CD4-positive, alpha-beta T cell (primary cell): ENCODE results near the gene SMC1A. TPM values are rescaled to one million over a fixed set of nuclear protein-coding genes. Genes with fewer than 3 reads are reported as not detected.
"Not testable (repeated sequence)": the region's sequence is repeated elsewhere in the genome, so short reads cannot be mapped to it uniquely, and the experiment has no call there.

Experiments
- ATAC-seq: fragments of 200-7000 bp; cut with Tn5 transposase; one replicate; pipeline ENCODE4 v1.10.0; 2022; ENCODE audit warnings: mild to moderate bottlenecking; ENCODE audit not compliant: poor library complexity
- CTCF ChIA-PET: fragments of 350-600 bp; sonication (Branson Sonifier 250); formaldehyde crosslinking; loops from one replicate; lab custom pipeline; 2021; ENCODE audit warnings: antibody characterized with exemption, inconsistent platforms; lab: Charles Lee
- POLR2A ChIA-PET: fragments of 350-600 bp; sonication (Branson Sonifier 250); formaldehyde crosslinking; loops from one replicate; lab custom pipeline; 2021; ENCODE audit warnings: antibody characterized with exemption, inconsistent platforms; lab: Charles Lee
- DNase-seq, 14 experiments: peaks; one replicate each; pipeline ENCODE4 v3.0.0-alpha.2; 2013 to 2020; ENCODE audit warnings: mixed read lengths in 2 of 14
- H3K27ac ChIP-seq, 2 donors: one replicate each; pipeline versions ENCODE4 v1.5.1 to v1.7.0; 2013; ENCODE audit warnings: low read length in 2 of 2, low read depth in 1 of 2, mild to moderate bottlenecking in 1 of 2
- H3K27me3 ChIP-seq, 2 experiments: 1 replicate in 1 of 2; 2 replicates in 1 of 2; pipeline versions ENCODE4 v1.6.1 to v1.7.0; 2013; ENCODE audit warnings: low read length in 2 of 2, control low read depth in 1 of 2, mild to moderate bottlenecking in 1 of 2, moderate library complexity in 1 of 2; ENCODE audit not compliant: insufficient read depth in 2 of 2, control insufficient read depth in 1 of 2
- H3K36me3 ChIP-seq: one replicate; pipeline ENCODE4 v1.6.1; 2013; ENCODE audit warnings: low read length, control low read depth; ENCODE audit not compliant: insufficient read depth
- H3K4me1 ChIP-seq: one replicate; pipeline ENCODE4 v1.6.1; 2013; ENCODE audit warnings: low read length, control low read depth; ENCODE audit not compliant: insufficient read depth
- H3K4me3 ChIP-seq: one replicate; pipeline ENCODE4 v1.5.1; 2013; ENCODE audit warnings: mild to moderate bottlenecking, low read length, moderate library complexity
- H3K9me3 ChIP-seq, 2 experiments: 1 replicate in 1 of 2; 2 replicates in 1 of 2; pipeline versions ENCODE4 v1.6.1 to v1.7.0; 2013; ENCODE audit warnings: low read length in 2 of 2, mild to moderate bottlenecking in 2 of 2, control low read depth in 1 of 2, moderate library complexity in 1 of 2; ENCODE audit not compliant: control insufficient read depth in 1 of 2, insufficient read depth in 1 of 2
- H3K27ac Mint-ChIP-seq: one replicate; pipeline ENCODE4 v1.8.0; 2020; ENCODE audit warnings: mixed read lengths
- H3K27me3 Mint-ChIP-seq: one replicate; pipeline ENCODE4 v1.8.0; 2021; ENCODE audit warnings: mixed read lengths
- H3K36me3 Mint-ChIP-seq: one replicate; pipeline ENCODE4 v1.8.0; 2021; ENCODE audit warnings: low read depth, mixed read lengths
- H3K4me1 Mint-ChIP-seq: one replicate; pipeline ENCODE4 v1.8.0; 2021; ENCODE audit warnings: low read depth, mixed read lengths
- H3K4me3 Mint-ChIP-seq: one replicate; pipeline ENCODE4 v1.8.0; 2020; ENCODE audit warnings: mild to moderate bottlenecking, mixed read lengths
- H3K9me3 Mint-ChIP-seq: one replicate; pipeline ENCODE4 v1.8.0; 2020; ENCODE audit warnings: mixed read lengths
- intact Hi-C, 2 experiments: fragments of 100-400 bp; cut with DNase I in 1 of 2; cut with micrococcal nuclease in 1 of 2; formaldehyde crosslinking; loops; one replicate each; pipeline versions ENCODE4 v1.15.1 to v1.9.0; 2023 to 2025; cut with DNase I, micrococcal nuclease
- total RNA-seq, 174 experiments: library from RNA in 2 of 174; stranded (reverse) in 2 of 174; gene quantifications; one replicate each; pipeline ENCODE4 v1.2.3 and lab custom pipeline; 2021 to 2026
- TF ChIP-seq, protein P1 (sequence below): fragments of 200-600 bp; IDR thresholded peaks from one replicate; pipeline ENCODE4 v1.8.0; 2022; ENCODE audit warnings: antibody characterized with exemption, mild to moderate bottlenecking

Gene SMC1A
- total RNA-seq, 2 experiments from 2014 or later, result 25.5 to 28.6 TPM

DNA sequence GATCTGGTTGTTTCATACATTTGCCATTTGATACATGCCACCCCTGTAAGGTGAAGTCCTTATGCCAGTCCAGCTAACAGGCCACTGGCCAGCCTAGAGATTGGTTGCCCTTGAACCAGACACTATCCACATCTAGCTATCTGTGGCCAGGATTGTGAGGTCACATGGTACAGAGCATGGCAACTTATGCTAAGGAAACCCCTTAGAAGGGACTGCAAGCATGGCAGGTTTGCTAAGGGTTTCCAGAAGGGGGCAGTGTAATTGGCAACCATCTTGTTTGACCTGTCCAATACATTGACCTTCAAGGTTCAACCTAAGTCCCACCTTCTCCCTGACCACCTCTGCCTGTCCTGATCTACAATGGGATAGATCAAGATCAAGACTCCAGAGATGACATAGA, 47.5 kb downstream of the SMC1A start:
- Mint-ChIP-seq H3K36me3 (peaks cover 20% of the 10 kb centered on the region), H3K27me3 (no peaks in the 10 kb centered on the region), H3K4me3 (no peak overlapping the region), H3K27ac (no peak overlapping the region), H3K4me1 (no peaks in the 10 kb centered on the region), H3K9me3 (no peaks in the 10 kb centered on the region)
- no peaks in the 10 kb centered on the region for H3K27me3 ChIP-seq
- intact Hi-C loops, result no loop called here
- no peaks in the 10 kb centered on the region for H3K4me1 ChIP-seq
- ChIA-PET CTCF (no interaction called here), POLR2A (no interaction called here)
- H3K36me3 ChIP-seq, result peaks cover 14% of the 10 kb centered on the region
- TF ChIP-seq, protein P1, sequence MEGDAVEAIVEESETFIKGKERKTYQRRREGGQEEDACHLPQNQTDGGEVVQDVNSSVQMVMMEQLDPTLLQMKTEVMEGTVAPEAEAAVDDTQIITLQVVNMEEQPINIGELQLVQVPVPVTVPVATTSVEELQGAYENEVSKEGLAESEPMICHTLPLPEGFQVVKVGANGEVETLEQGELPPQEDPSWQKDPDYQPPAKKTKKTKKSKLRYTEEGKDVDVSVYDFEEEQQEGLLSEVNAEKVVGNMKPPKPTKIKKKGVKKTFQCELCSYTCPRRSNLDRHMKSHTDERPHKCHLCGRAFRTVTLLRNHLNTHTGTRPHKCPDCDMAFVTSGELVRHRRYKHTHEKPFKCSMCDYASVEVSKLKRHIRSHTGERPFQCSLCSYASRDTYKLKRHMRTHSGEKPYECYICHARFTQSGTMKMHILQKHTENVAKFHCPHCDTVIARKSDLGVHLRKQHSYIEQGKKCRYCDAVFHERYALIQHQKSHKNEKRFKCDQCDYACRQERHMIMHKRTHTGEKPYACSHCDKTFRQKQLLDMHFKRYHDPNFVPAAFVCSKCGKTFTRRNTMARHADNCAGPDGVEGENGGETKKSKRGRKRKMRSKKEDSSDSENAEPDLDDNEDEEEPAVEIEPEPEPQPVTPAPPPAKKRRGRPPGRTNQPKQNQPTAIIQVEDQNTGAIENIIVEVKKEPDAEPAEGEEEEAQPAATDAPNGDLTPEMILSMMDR, result no peak
- no peak overlapping the region for H3K4me3 ChIP-seq
- H3K9me3 ChIP-seq, result no peaks in the 10 kb centered on the region
- DNase-seq (no peak), ATAC-seq (no peak)
- H3K27ac ChIP-seq, result no peak overlapping the region

DNA sequence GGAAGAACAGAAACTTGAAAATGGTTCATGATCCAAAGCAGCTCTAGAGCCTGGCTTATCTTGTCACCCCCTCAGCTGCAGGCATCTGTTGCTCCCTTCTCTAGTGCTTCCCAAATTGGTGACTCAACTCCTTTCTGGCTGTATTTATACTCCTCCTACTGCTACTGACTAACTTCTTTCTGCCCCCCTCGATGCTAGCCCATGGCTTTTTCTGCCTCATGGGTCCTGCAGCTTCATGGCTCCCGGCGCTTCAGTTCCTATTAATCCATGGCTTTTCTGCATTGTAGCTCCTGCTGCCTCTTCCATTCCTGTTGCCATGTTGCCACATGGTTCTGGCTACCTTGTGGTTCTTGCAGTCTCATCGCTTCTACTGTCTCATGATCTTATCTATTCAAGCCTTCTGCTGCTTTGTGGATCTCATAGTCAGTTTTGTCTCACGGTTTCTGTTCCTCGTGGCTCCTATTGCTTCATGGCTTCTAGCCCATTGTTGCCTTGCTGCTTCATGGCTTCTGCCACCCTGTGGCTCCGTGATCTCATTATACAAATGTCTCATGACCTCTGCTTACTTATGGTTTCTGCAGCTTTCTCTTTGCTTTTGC, 48.1 kb downstream of the SMC1A start:
- Histone ChIP-seq H3K27me3 (no peaks in the 10 kb centered on the region), H3K36me3 (peaks cover 8% of the 10 kb centered on the region), H3K4me3 (no peak overlapping the region), H3K9me3 (no peaks in the 10 kb centered on the region), H3K4me1 (no peaks in the 10 kb centered on the region), H3K27ac (no peak overlapping the region)
- ATAC-seq (no peak), DNase-seq (peak in 2 of 14 experiments; percentile 15 to 24)
- Mint-ChIP-seq H3K9me3 (no peaks in the 10 kb centered on the region), H3K36me3 (peaks cover 14% of the 10 kb centered on the region), H3K27ac (no peak overlapping the region), H3K4me3 (no peak overlapping the region), H3K27me3 (no peaks in the 10 kb centered on the region), H3K4me1 (no peaks in the 10 kb centered on the region)
- TF ChIP-seq, protein P1, result no peak
- ChIA-PET POLR2A (no interaction called here), CTCF (no interaction called here)
- intact Hi-C loops, result no loop called here

DNA sequence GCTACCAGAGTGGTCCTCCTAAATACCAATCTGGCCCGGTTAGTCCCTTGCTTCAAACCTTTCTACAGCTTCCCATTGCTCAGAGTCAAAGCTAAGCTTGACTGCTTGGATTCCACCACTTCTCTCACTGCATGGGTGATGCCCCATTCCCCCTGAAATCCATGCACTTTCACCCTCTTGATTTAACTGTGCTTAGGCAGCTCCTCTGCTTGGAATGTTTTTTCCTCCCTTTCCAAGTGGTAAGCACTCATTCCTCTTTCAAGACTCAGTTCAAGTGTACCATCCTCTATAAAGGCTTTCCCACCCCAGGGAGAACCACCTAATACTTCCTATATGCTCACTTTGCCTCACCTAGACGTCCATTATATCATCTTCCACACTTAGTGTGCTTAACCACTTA, 49.1 kb downstream of the SMC1A start:
- TF ChIP-seq, protein P1, result no peak
- no peaks in the 10 kb centered on the region for H3K36me3 ChIP-seq
- no peak for DNase-seq
- Mint-ChIP-seq H3K9me3 (no peaks in the 10 kb centered on the region), H3K27me3 (no peaks in the 10 kb centered on the region), H3K4me3 (no peak overlapping the region), H3K4me1 (no peaks in the 10 kb centered on the region), H3K27ac (no peak overlapping the region), H3K36me3 (peaks cover 8% of the 10 kb centered on the region)
- no peak overlapping the region for H3K27ac ChIP-seq
- no peaks in the 10 kb centered on the region for H3K4me1 ChIP-seq
- intact Hi-C loops, result no loop called here
- ChIA-PET POLR2A (no interaction called here), CTCF (no interaction called here)
- H3K9me3 ChIP-seq, result no peaks in the 10 kb centered on the region
- ATAC-seq, result no peak
- H3K27me3 ChIP-seq, result no peaks in the 10 kb centered on the region
- no peak overlapping the region for H3K4me3 ChIP-seq

DNA sequence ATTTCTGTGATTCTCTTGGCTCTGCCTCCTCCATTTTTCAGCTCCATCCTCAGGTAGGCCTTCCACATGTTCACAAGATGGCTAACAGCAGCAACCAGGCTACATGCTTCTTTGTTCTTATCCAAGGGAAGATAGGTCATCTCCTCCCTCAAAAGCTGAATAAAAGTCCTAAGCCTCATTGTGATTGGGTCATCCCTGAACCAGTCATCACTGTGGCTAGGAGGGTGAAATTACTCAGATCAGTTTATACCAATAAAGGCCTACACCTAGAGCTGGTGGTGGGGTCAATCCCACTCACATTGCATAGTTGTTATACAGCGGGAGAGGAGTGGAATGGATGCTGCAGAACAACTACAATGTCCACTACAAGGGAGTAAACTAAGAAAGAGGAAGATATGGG, 56.0 kb downstream of the SMC1A start:
- H3K9me3 Mint-ChIP-seq, H3K27me3 Mint-ChIP-seq, H3K36me3 Mint-ChIP-seq, H3K36me3 ChIP-seq, H3K4me1 ChIP-seq, POLR2A ChIA-PET, H3K27ac Mint-ChIP-seq, H3K27ac ChIP-seq, H3K4me3 ChIP-seq, CTCF ChIA-PET, H3K9me3 ChIP-seq, H3K4me1 Mint-ChIP-seq, H3K27me3 ChIP-seq, intact Hi-C loops, DNase-seq, H3K4me3 Mint-ChIP-seq, ATAC-seq: not testable (repeated sequence)
